ENCODE measurements around the gene STK38. TPM values are rescaled to one million over a fixed set of nuclear protein-coding genes. Genes with fewer than 3 reads are reported as not detected.
"Not testable (repeated sequence)": the region's sequence is repeated elsewhere in the genome, so short reads cannot be mapped to it uniquely, and the experiment has no call there.

Gene STK38
- total RNA-seq, 5 donors from 2014 or later (not counting 1 experiment from before 2014, with no cell fraction given) = 90.3 to 164 (median 152) TPM

DNA sequence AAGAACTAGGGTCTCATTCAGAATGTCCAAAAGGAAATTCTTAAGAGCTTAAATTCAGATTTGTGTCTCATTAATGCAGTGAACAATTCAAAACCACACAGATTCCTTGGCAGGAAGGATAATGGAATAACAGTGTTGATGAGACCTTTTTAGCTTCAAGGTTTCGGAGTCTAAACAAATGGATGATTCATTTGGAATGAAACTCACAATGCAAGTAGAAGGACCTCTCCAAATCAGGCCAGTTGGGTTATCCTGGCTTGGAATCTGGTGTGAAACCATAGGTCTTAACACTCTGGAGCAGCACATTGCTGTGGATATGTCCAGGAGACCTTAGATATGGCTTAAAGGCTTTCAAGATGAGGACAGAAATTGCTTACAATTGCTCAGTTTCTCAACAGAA is 59.6 kb downstream of the STK38 start:
- CTCF ChIA-PET = interaction anchor here in 1 of 2 donors (0.6 kb wide), 1 partner anchor 35 kb away, joined by 4 read pairs; no protein-coding TSS in a partner anchor
- Histone ChIP-seq H3K9me3 (no peaks in the 10 kb centered on the region), H3K4me1 (ENCODE audit: control insufficient read depth in 1 of 2, extremely low read depth in 1 of 2, insufficient read depth in 2 of 2, low read length in 2 of 2) (no peaks in the 10 kb centered on the region), H3K27me3 (replicated peaks in 1 of 2; ENCODE audit: control insufficient read depth in 2 of 2, extremely low read depth in 1 of 2, insufficient read depth in 2 of 2, low read length in 1 of 2) (no peaks in the 10 kb centered on the region), H3K36me3 (ENCODE audit: control insufficient read depth in 2 of 2, extremely low read depth in 1 of 2, insufficient read depth in 1 of 2, low read length in 1 of 2) (peaks cover 0 to 43% of the 10 kb centered on the region in 2 donors), H3K27ac (ENCODE audit: low read length) (no peak overlapping the region), H3K4me3 (ENCODE audit: control insufficient read depth in 1 of 2, extremely low read depth in 1 of 2, low read length in 1 of 2) (no peak overlapping the region)
- ATAC-seq (replicated peaks in 1 of 4) = no peak
- Mint-ChIP-seq H3K36me3 (peaks cover 52% of the 10 kb centered on the region), H3K9me3 (no peaks in the 10 kb centered on the region), H3K4me3 (no peak overlapping the region), H3K27ac (peak overlapping the region; percentile 15 to 34), H3K4me1 (peaks cover 5 to 14% (median 11%) of the 10 kb centered on the region in 3 donors), H3K27me3 (no peaks in the 10 kb centered on the region)
- 100% methylated on average over 1 of the region's 1 CpG for WGBS (ENCODE audit: insufficient coverage)
- DNase-seq = no peak
- POLR2A ChIA-PET = interaction anchor here (0.5 to 0.7 kb wide), 2 partner anchors 24 to 820 kb away, joined by 3 to 4 read pairs; no protein-coding TSS in a partner anchor

DNA sequence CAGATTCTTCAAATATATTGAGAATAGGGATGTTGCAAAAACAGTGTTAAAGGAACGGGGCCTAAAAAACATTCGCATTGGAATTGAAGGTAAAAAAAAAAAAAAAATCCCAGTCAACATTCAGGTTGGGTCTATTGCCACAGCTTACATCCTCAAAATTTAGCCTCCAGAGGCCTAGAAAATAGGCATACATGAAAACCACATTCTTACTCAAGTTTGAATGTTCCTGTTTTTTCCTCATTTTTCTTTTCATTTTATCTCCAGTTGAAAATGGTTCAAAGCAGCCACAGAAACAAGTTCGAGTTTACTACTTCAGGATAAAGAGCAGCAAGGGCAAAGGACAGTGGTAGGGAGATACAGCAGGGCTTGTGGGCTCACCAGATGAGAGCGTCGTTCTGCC is 62.5 kb downstream of the STK38 start:
- Mint-ChIP-seq H3K4me3 (no peak overlapping the region), H3K36me3 (peaks cover 55% of the 10 kb centered on the region), H3K27ac (peak overlapping the region in 1 of 2 donors; percentile 24), H3K27me3 (no peaks in the 10 kb centered on the region), H3K4me1 (peaks cover 2 to 6% (median 5%) of the 10 kb centered on the region in 3 donors), H3K9me3 (no peaks in the 10 kb centered on the region)
- Histone ChIP-seq H3K27me3 (replicated peaks in 1 of 2; ENCODE audit: control insufficient read depth in 2 of 2, extremely low read depth in 1 of 2, insufficient read depth in 2 of 2, low read length in 1 of 2) (no peaks in the 10 kb centered on the region), H3K36me3 (ENCODE audit: control insufficient read depth in 2 of 2, extremely low read depth in 1 of 2, insufficient read depth in 1 of 2, low read length in 1 of 2) (peaks cover 0 to 68% of the 10 kb centered on the region in 2 donors), H3K9me3 (no peaks in the 10 kb centered on the region), H3K4me1 (ENCODE audit: control insufficient read depth in 1 of 2, extremely low read depth in 1 of 2, insufficient read depth in 2 of 2, low read length in 2 of 2) (no peaks in the 10 kb centered on the region), H3K27ac (ENCODE audit: low read length) (no peak overlapping the region), H3K4me3 (ENCODE audit: control insufficient read depth in 1 of 2, extremely low read depth in 1 of 2, low read length in 1 of 2) (no peak overlapping the region)
- ChIA-PET CTCF (interaction anchor here (0.7 to 1.0 kb wide), 2 partner anchors 21 to 562 kb away, joined by 3 to 7 read pairs; no protein-coding TSS in a partner anchor), POLR2A (interaction anchor here in 1 of 2 donors (0.7 kb wide), 2 partner anchors 15 to 195 kb away, joined by 4 to 6 read pairs; no protein-coding TSS in a partner anchor)
- 100% methylated on average over 3 of the region's 5 CpGs for WGBS (ENCODE audit: insufficient coverage)
- ATAC-seq (replicated peaks in 1 of 4) = no peak
- DNase-seq = no peak

DNA sequence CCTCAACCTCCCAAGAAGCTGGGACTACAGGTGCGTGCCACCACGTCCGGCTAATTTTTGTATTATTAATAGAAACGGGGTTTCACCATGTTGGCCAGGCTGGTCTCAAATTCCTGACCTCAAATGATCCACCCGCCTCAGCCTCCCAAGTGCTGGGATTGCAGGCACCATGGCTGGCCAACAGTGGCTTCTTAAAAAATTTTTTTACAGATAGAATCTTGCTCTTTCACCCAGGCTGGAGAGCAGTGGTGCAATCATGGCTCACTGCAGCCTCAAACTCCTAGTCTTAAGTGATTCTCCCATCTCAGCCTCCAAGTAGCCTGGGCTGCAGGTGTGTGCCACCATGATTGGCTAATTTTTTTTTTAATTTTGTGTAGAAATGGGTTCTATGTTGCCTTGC is 64.0 kb downstream of the STK38 start:
- H3K9me3 ChIP-seq; H3K27me3 ChIP-seq (replicated peaks in 1 of 2; ENCODE audit: control insufficient read depth in 2 of 2, extremely low read depth in 1 of 2, insufficient read depth in 2 of 2, low read length in 1 of 2); POLR2A ChIA-PET; DNase-seq; H3K27ac ChIP-seq (ENCODE audit: low read length); H3K4me3 ChIP-seq (ENCODE audit: control insufficient read depth in 1 of 2, extremely low read depth in 1 of 2, low read length in 1 of 2); H3K9me3 Mint-ChIP-seq; H3K27me3 Mint-ChIP-seq; H3K4me3 Mint-ChIP-seq; ATAC-seq (replicated peaks in 1 of 4); H3K4me1 ChIP-seq (ENCODE audit: control insufficient read depth in 1 of 2, extremely low read depth in 1 of 2, insufficient read depth in 2 of 2, low read length in 2 of 2): not testable (repeated sequence)
- Mint-ChIP-seq H3K36me3 (peaks cover 55% of the 10 kb centered on the region), H3K4me1 (peaks cover 5 to 12% (median 5%) of the 10 kb centered on the region in 3 donors), H3K27ac (peak overlapping the region in 1 of 2 donors; percentile 73)
- WGBS (ENCODE audit: insufficient coverage) = 95% methylated on average over 4 of the region's 5 CpGs
- CTCF ChIA-PET = interaction anchor here in 1 of 2 donors (0.7 kb wide), 1 partner anchor 410 kb away, joined by 3 read pairs; no protein-coding TSS in a partner anchor
- H3K36me3 ChIP-seq (ENCODE audit: control insufficient read depth in 2 of 2, extremely low read depth in 1 of 2, insufficient read depth in 1 of 2, low read length in 1 of 2) = peaks cover 0 to 67% of the 10 kb centered on the region in 2 donors

DNA sequence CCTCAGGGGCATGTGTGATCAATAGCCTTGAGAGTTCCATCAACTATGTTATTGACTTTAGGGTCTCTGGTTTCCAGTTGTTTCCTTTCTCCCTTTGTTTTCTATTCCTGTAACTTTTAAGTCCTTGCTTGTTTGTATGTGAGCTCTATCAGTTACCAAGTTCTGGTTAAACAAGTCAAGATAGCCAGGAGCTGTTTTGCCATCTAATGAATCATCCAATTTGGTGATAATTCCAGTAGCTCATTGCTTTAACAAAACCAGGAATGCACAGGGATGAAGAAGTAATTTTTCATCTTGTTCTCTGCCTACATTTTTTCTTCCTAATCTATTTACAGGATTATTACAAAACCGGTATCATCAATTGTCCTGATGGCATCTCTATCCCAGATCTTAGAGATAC is 68.0 kb downstream of the STK38 start:
- ATAC-seq (replicated peaks in 1 of 4) = no peak
- H3K4me3 ChIP-seq (ENCODE audit: control insufficient read depth in 1 of 2, extremely low read depth in 1 of 2, low read length in 1 of 2) = no peak overlapping the region
- no peaks in the 10 kb centered on the region for H3K4me1 ChIP-seq (ENCODE audit: control insufficient read depth in 1 of 2, extremely low read depth in 1 of 2, insufficient read depth in 2 of 2, low read length in 2 of 2)
- ChIA-PET POLR2A (interaction anchor here (0.5 to 0.6 kb wide), 3 partner anchors 12 to 56 kb away, joined by 3 to 11 read pairs (median 3); no protein-coding TSS in a partner anchor), CTCF (no interaction called here)
- peaks cover 0 to 46% of the 10 kb centered on the region in 2 donors for H3K36me3 ChIP-seq (ENCODE audit: control insufficient read depth in 2 of 2, extremely low read depth in 1 of 2, insufficient read depth in 1 of 2, low read length in 1 of 2)
- Mint-ChIP-seq H3K9me3 (no peaks in the 10 kb centered on the region), H3K4me1 (peaks cover 15 to 20% (median 17%) of the 10 kb centered on the region in 3 donors), H3K27me3 (no peaks in the 10 kb centered on the region), H3K36me3 (peaks cover 50% of the 10 kb centered on the region), H3K4me3 (no peak overlapping the region), H3K27ac (peak overlapping the region; percentile 33 to 72)
- WGBS (ENCODE audit: insufficient coverage) = no CpG with 5 or more reads among the region's 1 CpG
- no peaks in the 10 kb centered on the region for H3K9me3 ChIP-seq
- no peaks in the 10 kb centered on the region for H3K27me3 ChIP-seq (replicated peaks in 1 of 2; ENCODE audit: control insufficient read depth in 2 of 2, extremely low read depth in 1 of 2, insufficient read depth in 2 of 2, low read length in 1 of 2)
- H3K27ac ChIP-seq (ENCODE audit: low read length) = no peak overlapping the region
- no peak for DNase-seq

DNA sequence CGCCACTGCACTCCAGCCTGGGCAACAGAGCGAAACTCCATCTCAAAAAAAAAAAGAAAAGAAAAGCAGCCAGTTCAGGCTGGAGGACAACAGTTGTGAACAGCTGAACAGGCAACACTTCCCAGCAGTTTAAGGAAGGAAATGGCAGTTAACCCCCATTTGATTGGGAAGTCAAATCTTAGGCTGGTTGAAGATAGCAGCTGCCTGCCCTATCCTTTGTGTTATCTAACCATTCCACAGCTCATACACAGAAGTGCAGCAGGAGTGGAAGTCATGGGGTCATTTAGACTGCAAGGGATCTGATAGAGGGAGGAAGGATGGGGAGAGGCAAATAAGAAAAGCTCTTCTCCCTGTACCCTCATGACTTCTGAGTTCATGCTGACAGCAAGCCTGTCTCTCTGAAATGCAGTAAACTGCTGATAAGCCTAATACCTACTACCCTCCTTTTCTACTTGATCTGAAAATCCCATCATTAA is 69.2 kb downstream of the STK38 start:
- peaks cover 15 to 20% (median 17%) of the 10 kb centered on the region in 3 donors for H3K4me1 Mint-ChIP-seq
- no peaks in the 10 kb centered on the region for H3K9me3 ChIP-seq
- no peak overlapping the region for H3K4me3 Mint-ChIP-seq
- no peaks in the 10 kb centered on the region for H3K9me3 Mint-ChIP-seq
- ATAC-seq (replicated peaks in 1 of 4) (no peak), DNase-seq (no peak)
- ChIA-PET CTCF (interaction anchor here in 1 of 2 donors (0.5 to 1.2 kb wide), 3 partner anchors 8 to 55 kb away, joined by 3 read pairs; no protein-coding TSS in a partner anchor), POLR2A (interaction anchor here in 1 of 2 donors (0.6 kb wide), 1 partner anchor 62 kb away, joined by 6 read pairs; no protein-coding TSS in a partner anchor)
- H3K4me1 ChIP-seq (ENCODE audit: control insufficient read depth in 1 of 2, extremely low read depth in 1 of 2, insufficient read depth in 2 of 2, low read length in 2 of 2) = no peaks in the 10 kb centered on the region
- WGBS (ENCODE audit: insufficient coverage) = 100% methylated on average over 1 of the region's 2 CpGs
- H3K27ac Mint-ChIP-seq = peak overlapping the region; percentile 33 to 72
- H3K36me3 Mint-ChIP-seq = peaks cover 51% of the 10 kb centered on the region
- H3K27me3 ChIP-seq (replicated peaks in 1 of 2; ENCODE audit: control insufficient read depth in 2 of 2, extremely low read depth in 1 of 2, insufficient read depth in 2 of 2, low read length in 1 of 2) = no peaks in the 10 kb centered on the region
- no peak overlapping the region for H3K27ac ChIP-seq (ENCODE audit: low read length)
- H3K27me3 Mint-ChIP-seq = no peaks in the 10 kb centered on the region
- peaks cover 0 to 45% of the 10 kb centered on the region in 2 donors for H3K36me3 ChIP-seq (ENCODE audit: control insufficient read depth in 2 of 2, extremely low read depth in 1 of 2, insufficient read depth in 1 of 2, low read length in 1 of 2)
- H3K4me3 ChIP-seq (ENCODE audit: control insufficient read depth in 1 of 2, extremely low read depth in 1 of 2, low read length in 1 of 2) = no peak overlapping the region

DNA sequence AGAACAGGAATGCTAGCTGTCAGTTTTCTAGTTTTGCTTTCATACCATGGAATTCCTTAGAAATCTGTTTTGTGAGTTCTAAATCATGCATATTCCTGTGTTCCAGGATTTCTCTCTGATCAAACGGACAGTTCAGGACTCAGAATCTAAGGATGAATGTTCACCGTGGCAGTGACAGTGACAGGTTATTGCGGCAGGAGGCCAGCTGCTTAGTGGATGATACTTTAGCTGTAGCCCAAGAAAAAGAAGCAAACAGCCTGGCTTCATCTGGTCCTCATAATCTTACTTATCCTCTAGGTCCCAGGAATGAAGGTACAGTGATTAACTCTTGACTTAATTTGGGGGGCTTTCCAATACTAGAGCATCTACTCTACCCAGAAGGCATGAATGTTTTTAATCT is 77.3 kb downstream of the STK38 start:
- CTCF ChIA-PET = interaction anchor here in 1 of 2 donors (0.8 kb wide), 1 partner anchor 9 kb away, joined by 3 read pairs; no protein-coding TSS in a partner anchor
- peaks cover 0 to 22% of the 10 kb centered on the region in 2 donors for H3K36me3 ChIP-seq (ENCODE audit: control insufficient read depth in 2 of 2, extremely low read depth in 1 of 2, insufficient read depth in 1 of 2, low read length in 1 of 2)
- no peaks in the 10 kb centered on the region for H3K4me1 ChIP-seq (ENCODE audit: control insufficient read depth in 1 of 2, extremely low read depth in 1 of 2, insufficient read depth in 2 of 2, low read length in 2 of 2)
- no peak overlapping the region for H3K4me3 Mint-ChIP-seq
- peaks cover 40% of the 10 kb centered on the region for H3K36me3 Mint-ChIP-seq
- no peaks in the 10 kb centered on the region for H3K27me3 ChIP-seq (replicated peaks in 1 of 2; ENCODE audit: control insufficient read depth in 2 of 2, extremely low read depth in 1 of 2, insufficient read depth in 2 of 2, low read length in 1 of 2)
- H3K9me3 ChIP-seq = no peaks in the 10 kb centered on the region
- H3K27me3 Mint-ChIP-seq = no peaks in the 10 kb centered on the region
- peaks cover 12 to 20% (median 17%) of the 10 kb centered on the region in 3 donors for H3K4me1 Mint-ChIP-seq
- no peaks in the 10 kb centered on the region for H3K9me3 Mint-ChIP-seq
- ATAC-seq (replicated peaks in 1 of 4) (no peak), DNase-seq (no peak)
- POLR2A ChIA-PET = interaction anchor here in 1 of 2 donors (0.6 kb wide), 1 partner anchor 99 kb away, joined by 3 read pairs; no protein-coding TSS in a partner anchor
- 100% methylated on average over 2 of the region's 3 CpGs for WGBS (ENCODE audit: insufficient coverage)
- H3K27ac Mint-ChIP-seq = no peak overlapping the region
- no peak overlapping the region for H3K4me3 ChIP-seq (ENCODE audit: control insufficient read depth in 1 of 2, extremely low read depth in 1 of 2, low read length in 1 of 2)
- H3K27ac ChIP-seq (ENCODE audit: low read length) = no peak overlapping the region

Measured in T-cell (primary cell).